GM19351 (cell line): Measurements from ENCODE around the gene RELN.
A peak's percentile ranks its signal among the peaks of the same experiment; 100 is the strongest.
"Not testable (repeated sequence)": the region's sequence is repeated elsewhere in the genome, so short reads cannot be mapped to it uniquely, and the experiment has no call there.

Experiments
- ATAC-seq: cut with Tn5 transposase; IDR thresholded peaks from one replicate; pipeline ENCODE4 v1.9.1; 2021; ENCODE audit warnings: mild to moderate bottlenecking, moderate library complexity; ENCODE audit not compliant: unreplicated experiment

Gene RELN

DNA sequence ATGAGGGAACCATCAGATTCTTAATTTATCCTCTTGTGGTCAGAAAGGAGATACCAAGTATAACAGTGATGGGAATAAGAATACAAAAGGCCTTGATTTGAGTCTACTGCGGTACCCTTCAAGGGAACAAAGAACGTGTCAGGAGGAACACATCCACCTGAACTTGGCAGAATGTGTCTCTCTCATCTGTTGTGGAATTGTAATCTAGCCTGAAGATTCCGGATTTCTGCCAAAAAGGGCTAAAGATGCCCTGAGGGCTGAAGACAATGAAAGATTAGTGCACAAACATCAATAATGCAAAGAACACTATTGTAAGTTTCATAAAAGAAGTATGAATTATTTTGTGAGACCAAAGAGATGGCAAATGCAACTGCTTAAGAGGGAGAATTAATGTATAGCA, 134.8 kb downstream of the RELN start:
- ATAC-seq, result no peak

DNA sequence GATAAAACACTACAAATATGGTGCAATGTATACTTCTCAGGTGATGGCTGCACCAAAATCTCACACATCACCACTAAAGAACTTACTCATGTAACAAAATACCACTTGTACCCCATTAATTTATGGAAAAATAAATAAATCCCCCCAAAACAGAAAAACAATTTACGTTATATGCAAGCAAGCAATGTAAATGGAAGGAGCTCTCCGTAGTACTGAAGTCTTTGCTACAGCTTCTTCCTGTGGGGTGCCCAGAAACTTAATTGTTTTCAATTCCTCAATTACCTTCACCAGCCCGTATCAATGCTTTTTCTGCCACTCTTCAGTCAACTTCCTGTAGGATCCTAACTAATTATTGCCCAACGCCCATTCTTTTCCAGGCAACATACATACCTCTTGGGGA, 138.1 kb downstream of the RELN start:
- ATAC-seq, result no peak

DNA sequence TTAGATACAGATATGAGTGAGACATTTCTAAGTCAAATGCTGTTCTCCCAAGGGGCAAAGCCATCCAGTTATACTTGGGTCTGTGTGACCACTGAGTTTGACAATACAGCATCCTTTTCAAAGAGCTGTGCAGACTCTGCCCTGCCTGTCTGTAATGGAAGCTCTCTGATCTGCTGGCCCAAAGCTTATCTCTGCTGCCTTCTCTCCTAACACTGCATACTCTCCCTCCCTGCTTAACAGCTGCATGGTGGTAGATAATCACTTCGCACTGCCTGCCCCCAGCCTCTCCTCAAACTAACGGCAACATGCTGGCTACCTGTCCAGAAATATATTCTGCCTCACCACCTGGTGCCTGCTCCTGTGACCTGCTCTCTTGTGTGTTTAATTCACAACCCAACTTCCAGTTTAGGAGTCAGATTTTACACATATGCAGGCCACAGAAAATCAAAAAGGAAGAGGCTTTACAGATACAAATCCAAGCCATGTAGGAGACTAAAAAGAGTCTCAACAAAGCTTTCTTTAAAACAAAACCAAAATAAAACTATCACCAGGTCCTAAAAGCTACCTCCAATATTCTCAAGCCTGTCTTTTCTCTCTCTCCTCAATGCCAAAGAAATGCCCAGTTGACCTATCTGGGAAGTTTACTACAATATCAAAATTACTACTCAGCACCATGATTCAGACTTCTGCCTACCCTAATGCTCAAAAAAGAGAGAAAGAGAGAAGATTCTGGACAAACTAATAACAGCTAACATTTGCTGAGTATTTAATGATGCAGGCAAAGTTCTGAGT, 145.6 kb downstream of the RELN start:
- no peak for ATAC-seq

DNA sequence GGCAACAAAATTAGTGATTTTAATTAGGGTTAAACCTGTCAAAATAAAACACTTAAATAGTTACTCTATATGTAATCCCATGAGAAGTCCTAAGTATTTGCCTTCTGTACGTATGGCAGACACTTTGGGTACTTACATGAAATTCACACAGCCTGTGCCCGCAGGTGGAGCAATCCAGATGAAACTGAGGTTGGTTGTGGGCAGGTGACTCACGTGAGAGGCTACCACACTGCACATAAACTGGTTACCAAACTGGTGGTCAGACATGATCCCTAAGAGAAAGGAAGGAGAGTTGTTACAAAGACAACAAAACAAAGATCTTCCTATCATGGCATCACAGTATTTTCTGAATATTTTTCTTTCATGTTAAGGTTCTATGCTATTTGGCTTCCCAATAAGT, 156.1 kb downstream of the RELN start:
- no peak for ATAC-seq

DNA sequence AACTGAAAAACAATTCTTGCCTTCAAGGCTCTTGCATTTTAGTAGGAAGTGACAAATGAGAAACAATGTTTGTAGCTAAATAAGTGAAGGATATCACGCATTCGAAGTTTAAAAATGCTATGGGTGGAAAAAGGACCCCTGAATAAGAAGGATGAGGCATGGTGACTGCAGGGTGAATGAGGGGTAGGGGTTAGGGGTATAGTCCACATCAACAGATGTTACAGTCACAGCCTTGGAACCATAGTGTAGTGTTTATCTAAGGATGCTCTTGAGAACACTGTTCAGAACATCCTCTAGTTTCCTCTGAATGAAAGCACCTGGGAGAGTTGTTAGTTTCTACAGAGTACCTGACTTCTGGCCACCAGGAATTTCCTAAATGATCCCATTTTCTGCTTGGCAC, 157.0 kb downstream of the RELN start:
- no peak for ATAC-seq

DNA sequence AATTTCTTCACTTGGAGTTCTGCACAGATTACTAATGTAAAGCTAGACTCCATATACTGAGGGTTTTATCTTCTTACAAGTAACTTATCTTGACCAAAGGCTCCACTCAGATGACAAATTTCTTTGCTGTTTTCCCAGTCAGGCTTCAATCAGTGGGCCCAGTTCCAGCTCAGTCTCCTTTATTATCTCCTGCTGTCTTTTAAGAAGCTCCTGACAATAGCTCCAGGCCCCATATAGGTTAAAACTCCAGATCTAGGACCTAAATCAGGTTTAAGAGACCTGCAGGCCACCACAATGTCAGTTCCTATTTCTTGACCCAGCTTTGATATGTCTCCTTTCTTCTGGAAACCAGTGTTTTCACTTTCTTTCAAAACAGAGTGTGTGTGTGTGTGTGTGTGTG, 165.2 kb downstream of the RELN start:
- ATAC-seq, result no peak

DNA sequence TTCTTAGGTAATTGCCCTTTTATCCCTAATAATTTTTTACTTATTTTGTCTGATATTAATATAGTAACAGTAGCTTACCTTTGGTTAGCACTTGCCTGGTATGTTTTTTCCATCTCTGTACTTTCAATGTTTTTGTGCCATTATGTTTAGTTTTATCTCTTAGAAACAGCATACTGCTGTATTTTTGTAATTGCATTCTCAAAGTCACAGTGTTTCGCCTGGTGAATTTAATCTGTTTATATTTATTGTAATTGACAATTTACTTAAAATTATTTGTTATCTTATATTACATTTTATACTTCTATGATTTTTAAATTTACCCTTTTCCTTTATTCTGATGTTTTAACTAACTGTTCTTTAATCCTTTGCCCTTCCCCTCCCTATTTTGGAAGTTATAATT, 166.4 kb downstream of the RELN start:
- no peak for ATAC-seq

GRCh38 chr7:103821092-103821491, 168.4 kb downstream of the RELN start:
- no peak for ATAC-seq

DNA sequence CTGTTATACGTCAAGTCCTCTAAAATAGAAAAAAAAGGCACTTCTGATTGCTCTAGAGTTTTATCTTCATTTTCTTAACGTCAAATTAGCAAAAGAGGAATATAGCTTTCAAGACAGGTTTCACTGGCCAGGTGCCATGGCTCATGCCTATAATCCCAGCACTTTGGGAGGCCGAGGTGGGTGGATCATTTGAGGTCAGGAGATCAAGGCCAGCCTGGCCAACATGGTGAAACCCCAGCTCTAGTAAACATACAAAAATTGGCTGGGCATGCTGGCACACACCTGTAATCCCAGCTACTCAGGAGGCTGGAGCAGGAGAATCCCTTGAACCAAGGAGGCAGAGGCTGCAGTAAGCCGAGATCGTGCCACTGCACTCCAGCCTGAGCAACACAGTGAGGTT, 173.5 kb downstream of the RELN start:
- ATAC-seq, result not testable (repeated sequence)

DNA sequence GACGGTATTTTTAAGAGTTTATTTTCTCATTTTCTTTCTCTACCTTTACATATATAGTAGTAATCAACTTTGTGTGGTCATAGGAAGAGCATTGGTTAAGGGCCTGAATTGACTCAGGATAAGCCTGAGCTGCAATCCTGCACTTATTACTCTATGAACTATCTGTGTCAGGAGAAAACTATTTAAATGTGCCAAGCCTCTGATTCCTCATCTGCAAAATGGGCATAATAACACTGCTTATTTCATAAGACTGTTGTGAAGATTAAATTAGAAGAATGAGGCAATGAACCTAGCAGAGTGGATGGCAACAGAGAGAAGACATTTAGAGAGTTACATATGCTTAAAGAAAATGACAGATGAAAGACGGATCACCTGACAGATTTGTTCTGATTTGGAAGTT, 175.5 kb downstream of the RELN start:
- no peak for ATAC-seq

DNA sequence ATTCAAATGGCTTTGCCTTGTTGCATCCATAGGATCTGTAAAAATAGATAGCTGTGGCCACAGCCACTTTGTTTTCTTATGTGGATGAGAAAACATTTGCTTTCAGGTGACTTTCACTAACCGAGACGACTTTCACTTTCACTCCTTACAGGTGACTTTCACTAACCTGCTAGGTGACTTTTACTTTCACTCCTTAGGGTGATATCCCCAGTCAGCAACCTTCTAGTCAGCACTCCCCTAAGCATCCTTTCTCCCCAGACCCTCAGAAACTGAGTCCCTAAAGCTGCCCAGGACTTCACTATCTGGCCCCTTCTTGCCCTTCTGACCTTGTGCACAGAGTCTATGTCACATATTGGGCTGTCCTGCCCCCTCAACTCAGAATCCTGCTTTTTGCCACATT, 177.5 kb downstream of the RELN start:
- ATAC-seq, result peak; percentile 93

DNA sequence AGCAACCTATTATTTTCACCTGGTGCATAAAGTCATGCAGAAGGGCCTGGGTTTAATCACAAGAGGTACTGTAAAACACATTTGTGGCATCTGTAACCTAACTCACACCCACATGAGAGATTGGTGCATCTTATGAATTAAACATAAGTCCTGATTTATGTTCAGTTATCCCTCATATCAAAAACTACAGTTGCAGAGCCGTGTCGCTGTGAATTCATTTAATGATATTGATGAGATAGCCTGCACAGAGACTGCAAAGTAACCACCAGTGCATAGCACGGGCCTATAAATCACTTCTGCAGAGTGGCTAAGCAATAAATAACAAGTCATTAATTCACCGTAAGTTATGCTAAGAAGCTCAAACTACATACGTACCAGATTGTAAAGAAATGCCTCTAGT, 178.2 kb downstream of the RELN start:
- ATAC-seq, result no peak

- ATAC-seq, result no peak
Measured at GRCh38 chr7:103810112-103810744, 179.2 kb downstream of the RELN start.

- no peak for ATAC-seq
Measured at GRCh38 chr7:103809229-103809994, 180.0 kb downstream of the RELN start.

- ATAC-seq, result no peak
Measured at GRCh38 chr7:103805346-103805745, 184.1 kb downstream of the RELN start.

DNA sequence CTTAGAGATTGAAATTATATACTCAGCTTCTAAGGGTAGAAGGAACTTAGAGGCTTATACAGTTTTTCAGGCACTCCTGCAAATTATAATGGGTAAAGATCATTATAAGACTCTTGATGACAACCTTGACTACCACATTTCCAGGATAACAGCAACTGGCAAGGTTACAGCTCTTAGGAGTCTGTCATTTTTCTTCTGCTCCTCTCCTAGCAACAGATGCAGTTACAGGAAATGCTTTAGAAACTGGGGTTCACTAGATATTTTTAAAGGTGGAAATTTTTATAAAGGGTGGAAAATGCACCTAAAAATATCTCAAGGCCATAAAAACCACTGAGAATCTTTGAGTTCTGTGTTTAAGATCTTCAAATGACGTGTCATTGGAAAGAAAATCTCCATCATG, 185.8 kb downstream of the RELN start:
- no peak for ATAC-seq

- no peak for ATAC-seq
Measured at GRCh38 chr7:103799298-103799697, 190.2 kb downstream of the RELN start.

GRCh38 chr7:103797647-103798307, 191.7 kb downstream of the RELN start:
- ATAC-seq, result no peak

DNA sequence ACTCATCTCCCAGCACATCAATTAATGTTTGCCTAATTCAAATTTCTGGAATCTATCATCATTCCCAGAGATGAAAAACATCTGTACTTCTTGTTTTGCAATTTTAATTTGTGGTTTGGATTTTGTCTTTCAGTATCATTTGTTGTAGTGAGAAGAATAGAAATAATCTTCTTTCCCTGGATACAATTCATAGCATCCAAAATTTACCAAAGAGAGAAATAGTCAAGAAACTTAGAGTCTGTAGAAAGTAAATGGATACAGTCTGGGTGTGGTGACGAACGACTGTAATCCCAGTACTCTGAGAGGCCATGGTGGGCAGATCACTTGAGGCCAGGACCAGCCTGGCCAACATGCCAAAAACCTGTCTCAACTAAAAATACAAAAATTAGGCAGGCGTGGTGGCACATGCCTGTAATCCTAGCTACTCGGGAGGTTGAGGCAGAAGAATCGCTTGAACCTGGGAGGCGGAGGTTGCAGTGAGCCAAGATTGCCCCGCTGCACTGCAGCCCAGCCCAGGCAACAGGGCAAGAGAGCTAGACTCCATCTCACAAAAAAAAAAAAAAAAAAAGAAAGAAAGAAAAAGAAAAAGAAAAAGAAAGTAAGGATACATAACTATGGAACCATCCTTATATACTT, 193.0 kb downstream of the RELN start:
- no peak for ATAC-seq

DNA sequence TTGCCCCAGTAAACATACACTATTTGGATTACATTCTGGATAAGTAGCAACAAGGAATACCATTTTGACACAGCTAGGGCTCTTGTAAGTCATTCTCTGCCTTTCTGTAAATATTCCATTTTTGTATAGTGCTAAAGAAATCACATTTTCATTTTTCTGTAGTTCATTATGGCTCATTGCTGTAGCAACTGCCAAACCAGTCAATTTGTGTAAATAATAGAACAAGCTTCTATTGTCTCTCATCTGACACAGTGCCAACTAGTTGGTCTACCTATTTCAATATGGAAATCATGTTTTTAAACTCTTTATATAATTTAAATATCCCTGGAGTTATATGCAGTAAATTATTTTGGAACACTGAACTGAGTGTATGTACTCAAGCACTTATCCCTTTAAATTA, 193.7 kb downstream of the RELN start:
- ATAC-seq, result no peak

DNA sequence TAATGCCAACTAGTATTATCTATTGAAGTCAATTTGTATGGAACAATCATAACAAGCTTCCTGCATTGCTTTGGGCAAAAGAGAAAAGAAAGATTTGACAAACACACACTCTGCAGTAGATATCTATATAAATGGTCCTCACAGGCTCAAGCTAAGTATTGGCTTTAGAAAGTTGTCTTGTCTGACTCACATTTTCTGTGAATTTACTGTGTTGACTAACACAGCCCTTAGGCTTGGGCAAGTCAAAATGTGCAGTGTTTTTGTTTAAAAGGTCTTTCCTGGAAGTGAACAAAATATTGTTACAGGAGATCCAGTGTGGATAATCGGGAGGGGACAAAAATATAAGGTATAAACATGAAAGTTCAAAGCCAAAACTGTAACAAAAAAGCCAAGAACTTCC, 194.4 kb downstream of the RELN start:
- no peak for ATAC-seq
